Chondrocyte (in vitro differentiated cells): Measurements from ENCODE around the gene MIPOL1. TPM values are rescaled to one million over a fixed set of nuclear protein-coding genes. Genes with fewer than 3 reads are reported as not detected.

Experiments used
- DNase-seq: peaks from one replicate; pipeline ENCODE4 v3.0.0; 2021; ENCODE audit warnings: mixed read lengths, low spot score
- H3K27ac Mint-ChIP-seq: one replicate; pipeline ENCODE4 v1.8.0; 2021; ENCODE audit warnings: mild to moderate bottlenecking, moderate library complexity, mixed read lengths; ENCODE audit not compliant: unreplicated experiment
- H3K27me3 Mint-ChIP-seq: 2 replicates; pipeline ENCODE4 v1.8.0; 2021; ENCODE audit warnings: low read depth, mixed read lengths
- H3K36me3 Mint-ChIP-seq: 2 replicates; pipeline ENCODE4 v1.8.0; 2021; ENCODE audit warnings: low read depth, mixed read lengths
- H3K4me1 Mint-ChIP-seq: 2 replicates; pipeline ENCODE4 v1.8.0; 2021; ENCODE audit warnings: low read depth, mild to moderate bottlenecking, mixed read lengths
- H3K4me3 Mint-ChIP-seq: one replicate; pipeline ENCODE4 v1.8.0; 2021; ENCODE audit warnings: mild to moderate bottlenecking, moderate library complexity, mixed read lengths; ENCODE audit not compliant: unreplicated experiment
- H3K9me3 Mint-ChIP-seq: 2 replicates; pipeline ENCODE4 v1.8.0; 2021; ENCODE audit warnings: low read depth, mixed read lengths
- CTCF ChIP-seq: fragments of 200-600 bp; sonication (generic); IDR thresholded peaks from 2 replicates; pipeline ENCODE4 v1.5.0; 2021; ENCODE audit warnings: antibody characterized with exemption, mild to moderate bottlenecking, moderate library complexity
- total RNA-seq: library from RNA; stranded (reverse); gene quantifications from 3 replicates; pipeline ENCODE4 v1.2.1, GENCODE V29; 2021

Gene MIPOL1
- total RNA-seq, 1 donor from 2014 or later = 9.8 TPM

- Mint-ChIP-seq H3K9me3 (no peaks in the 10 kb centered on the region), H3K27me3 (peaks cover 65% of the 10 kb centered on the region), H3K4me1 (peaks cover 5% of the 10 kb centered on the region), H3K36me3 (peaks cover 3% of the 10 kb centered on the region), H3K4me3 (no peak overlapping the region), H3K27ac (no peak overlapping the region)
- no peak for TF ChIP-seq CTCF
- DNase-seq = no peak
These were observed 388.4 kb downstream of the MIPOL1 start for GRCh38 chr14:37585971-37586796.

GRCh38 chr14:37586797-37587130 is 389.0 kb downstream of the MIPOL1 start:
- H3K27me3 Mint-ChIP-seq = peaks cover 64% of the 10 kb centered on the region
- no peaks in the 10 kb centered on the region for H3K9me3 Mint-ChIP-seq
- peaks cover 3% of the 10 kb centered on the region for H3K36me3 Mint-ChIP-seq
- no peak overlapping the region for H3K4me3 Mint-ChIP-seq
- peaks cover 8% of the 10 kb centered on the region for H3K4me1 Mint-ChIP-seq
- TF ChIP-seq CTCF = no peak
- H3K27ac Mint-ChIP-seq = no peak overlapping the region
- no peak for DNase-seq

- no peak overlapping the region for H3K27ac Mint-ChIP-seq
- H3K4me3 Mint-ChIP-seq = no peak overlapping the region
- peaks cover 11% of the 10 kb centered on the region for H3K4me1 Mint-ChIP-seq
- no peaks in the 10 kb centered on the region for H3K9me3 Mint-ChIP-seq
- H3K36me3 Mint-ChIP-seq = peaks cover 3% of the 10 kb centered on the region
- DNase-seq = no peak
- no peak for TF ChIP-seq CTCF
- H3K27me3 Mint-ChIP-seq = peaks cover 65% of the 10 kb centered on the region
These were observed 389.5 kb downstream of the MIPOL1 start for GRCh38 chr14:37587131-37587803.

GRCh38 chr14:37587881-37588666 is 390.3 kb downstream of the MIPOL1 start:
- Mint-ChIP-seq H3K27me3 (peaks cover 67% of the 10 kb centered on the region), H3K4me3 (no peak overlapping the region), H3K9me3 (no peaks in the 10 kb centered on the region)

More at GRCh38 chr14:37587881-37588666, 390.3 kb downstream of the MIPOL1 start:
- Mint-ChIP-seq H3K36me3 (peaks cover 3% of the 10 kb centered on the region), H3K27ac (no peak overlapping the region), H3K4me1 (peaks cover 11% of the 10 kb centered on the region)
- TF ChIP-seq CTCF = no peak
- no peak for DNase-seq
